H9 (cell line): ENCODE results near the gene HCFC1. TPM values are rescaled to one million over a fixed set of nuclear protein-coding genes. Genes with fewer than 3 reads are reported as not detected.

Source experiments
- DNase-seq: peaks from one replicate; pipeline ENCODE4 v3.0.0-alpha.2; 2017
- H2AFZ ChIP-seq: one replicate; pipeline ENCODE4 v1.6.1; 2013; ENCODE audit warnings: mild to moderate bottlenecking, low read length, control low read depth, moderate library complexity
- H2AK5ac ChIP-seq: 2 replicates; pipeline ENCODE4 v1.6.1; 2013; ENCODE audit warnings: low read length, control low read depth, mixed read lengths; ENCODE audit not compliant: insufficient read length
- H2BK120ac ChIP-seq: one replicate; pipeline ENCODE4 v1.6.1; 2013; ENCODE audit warnings: low read depth, mild to moderate bottlenecking, low read length, control low read depth, inconsistent platforms; ENCODE audit not compliant: poor library complexity, severe bottlenecking
- H2BK12ac ChIP-seq: 2 replicates; pipeline ENCODE4 v1.6.1; 2013; ENCODE audit warnings: low read length, control low read depth, mixed read lengths, low read depth; ENCODE audit not compliant: insufficient read length
- H2BK15ac ChIP-seq: 2 replicates; pipeline ENCODE4 v1.6.1; 2013; ENCODE audit warnings: low read depth, low read length, control low read depth
- H2BK20ac ChIP-seq: one replicate; pipeline ENCODE4 v1.6.1; 2013; ENCODE audit warnings: low read depth, mild to moderate bottlenecking, low read length, control low read depth, inconsistent platforms; ENCODE audit not compliant: poor library complexity, severe bottlenecking
- H2BK5ac ChIP-seq: 2 replicates; pipeline ENCODE4 v1.6.1; 2013; ENCODE audit warnings: low read length, control low read depth, mixed read lengths; ENCODE audit not compliant: insufficient read length
- H3K14ac ChIP-seq: 2 replicates; pipeline ENCODE4 v1.6.1; 2013; ENCODE audit warnings: low read length, control low read depth; ENCODE audit not compliant: insufficient read depth
- H3K18ac ChIP-seq: 2 replicates; pipeline ENCODE4 v1.6.1; 2013; ENCODE audit warnings: low read depth, mild to moderate bottlenecking, mixed read lengths, low read length, control low read depth; ENCODE audit not compliant: insufficient read length
- H3K23ac ChIP-seq: 2 replicates; pipeline ENCODE4 v1.6.1; 2013; ENCODE audit warnings: low read length, control low read depth, mixed read lengths, low read depth; ENCODE audit not compliant: insufficient read length
- H3K23me2 ChIP-seq: 2 replicates; pipeline ENCODE4 v1.6.1; 2013; ENCODE audit warnings: low read depth, mild to moderate bottlenecking, mixed read lengths, low read length, control low read depth; ENCODE audit not compliant: insufficient read length, poor library complexity, severe bottlenecking
- H3K27ac ChIP-seq: 2 replicates; pipeline ENCODE4 v1.5.1; 2013; ENCODE audit warnings: low read length, control low read depth, mixed read lengths, low read depth; ENCODE audit not compliant: insufficient read length
- H3K27me3 ChIP-seq: 2 replicates; pipeline ENCODE4 v1.6.1; 2013; ENCODE audit warnings: low read length, control low read depth, inconsistent platforms; ENCODE audit not compliant: insufficient read depth
- H3K4ac ChIP-seq: 2 replicates; pipeline ENCODE4 v1.6.1; 2013; ENCODE audit warnings: low read depth, mild to moderate bottlenecking, control low read depth, inconsistent platforms, low read length, moderate library complexity
- H3K4me1 ChIP-seq: 2 replicates; pipeline ENCODE4 v1.6.1; 2013; ENCODE audit warnings: low read length, control low read depth, inconsistent platforms; ENCODE audit not compliant: insufficient read depth
- H3K4me2 ChIP-seq: 2 replicates; pipeline ENCODE4 v1.6.1; 2013; ENCODE audit warnings: low read length, control low read depth, mixed read lengths; ENCODE audit not compliant: insufficient read length, insufficient read depth
- H3K56ac ChIP-seq: 2 replicates; pipeline ENCODE4 v1.6.1; 2013; ENCODE audit warnings: low read depth, mild to moderate bottlenecking, mixed read lengths, low read length, control low read depth; ENCODE audit not compliant: insufficient read length
- H3K79me1 ChIP-seq: 2 replicates; pipeline ENCODE4 v1.6.1; 2013; ENCODE audit warnings: low read depth, mild to moderate bottlenecking, moderate library complexity, low read length, control low read depth, inconsistent platforms; ENCODE audit not compliant: insufficient read depth, poor library complexity, severe bottlenecking
- H3K79me2 ChIP-seq: 2 replicates; pipeline ENCODE4 v1.6.1; 2013; ENCODE audit warnings: low read length, control low read depth, inconsistent platforms; ENCODE audit not compliant: insufficient read depth
- H3K9ac ChIP-seq: 2 replicates; pipeline ENCODE4 v1.6.1; 2013; ENCODE audit warnings: low read length, control low read depth, mixed read lengths; ENCODE audit not compliant: insufficient read length; ENCODE audit errors: extremely low read depth
- H3K9me3 ChIP-seq: one replicate; pipeline ENCODE4 v1.6.1; 2013; ENCODE audit warnings: low read depth, low read length, inconsistent platforms; ENCODE audit not compliant: control insufficient read depth
- H3T11ph ChIP-seq: one replicate; pipeline ENCODE4 v1.6.1; 2013; ENCODE audit warnings: mild to moderate bottlenecking, low read length, control low read depth, inconsistent platforms
- H4K20me1 ChIP-seq: one replicate; pipeline ENCODE4 v1.6.1; 2013; ENCODE audit not compliant: control insufficient read depth, insufficient read length, insufficient read depth
- H4K5ac ChIP-seq: 2 replicates; pipeline ENCODE4 v1.6.1; 2013; ENCODE audit warnings: low read depth, mild to moderate bottlenecking, mixed read lengths, low read length, control low read depth; ENCODE audit not compliant: insufficient read length
- H4K8ac ChIP-seq: replicated peaks from 2 replicates; pipeline ENCODE4 v1.6.1; 2013; ENCODE audit warnings: low read length, control low read depth, mixed read lengths, low read depth; ENCODE audit not compliant: insufficient read length
- H4K91ac ChIP-seq: 2 replicates; pipeline ENCODE4 v1.6.1; 2013; ENCODE audit warnings: low read depth, mild to moderate bottlenecking, moderate library complexity, mixed read lengths, low read length, control low read depth; ENCODE audit not compliant: insufficient read length
- H3K27ac Mint-ChIP-seq, 3 experiments: 2 replicates in 2 of 3; 3 replicates in 1 of 3; pipeline ENCODE4 v1.8.0; 2020 to 2021; ENCODE audit warnings: mixed read lengths in 3 of 3, mild to moderate bottlenecking in 1 of 3, moderate library complexity in 1 of 3
- H3K27me3 Mint-ChIP-seq: 2 replicates; pipeline ENCODE4 v1.8.0; 2021; ENCODE audit warnings: low read depth, mild to moderate bottlenecking, moderate library complexity, mixed read lengths
- H3K36me3 Mint-ChIP-seq, 3 experiments: 2 replicates in 2 of 3; 3 replicates in 1 of 3; pipeline ENCODE4 v1.8.0; 2020 to 2021; ENCODE audit warnings: low read depth in 3 of 3, mixed read lengths in 3 of 3; ENCODE audit not compliant: insufficient read depth in 1 of 3
- H3K4me1 Mint-ChIP-seq, 2 experiments: 2 replicates each; pipeline ENCODE4 v1.8.0; 2020; ENCODE audit warnings: mixed read lengths in 2 of 2
- H3K4me3 Mint-ChIP-seq, 2 experiments: 2 replicates in 1 of 2; 3 replicates in 1 of 2; pipeline ENCODE4 v1.8.0; 2020 to 2021; ENCODE audit warnings: mild to moderate bottlenecking in 2 of 2, mixed read lengths in 2 of 2, moderate library complexity in 1 of 2
- H3K9me3 Mint-ChIP-seq, 2 experiments: 2 replicates in 1 of 2; 3 replicates in 1 of 2; pipeline ENCODE4 v1.8.0; 2020; ENCODE audit warnings: mild to moderate bottlenecking in 2 of 2, mixed read lengths in 2 of 2, moderate library complexity in 1 of 2
- WGBS: extraction: QIAGEN DNeasy Blood & Tissue Kit; methylation state at CpG from one replicate; pipeline ENCODE4 v1.1.7; 2013; ENCODE audit warnings: missing lambda C conversion rate, low lambda C conversion rate, mixed read lengths; ENCODE audit not compliant: insufficient read length; ENCODE audit errors: extremely low coverage; 5-methylcytosine and 5-hydroxymethylcytosine counted together
- total RNA-seq: library from RNA; stranded (reverse); gene quantifications from 2 replicates; pipeline ENCODE4 v1.2.1, GENCODE V29; 2021
- TF ChIP-seq, protein P1 (sequence below): fragments of 200-600 bp; sonication (generic); conservative IDR thresholded peaks from 3 replicates; pipeline ENCODE4 v1.8.0; 2021; ENCODE audit warnings: antibody characterized with exemption, mild to moderate bottlenecking

HCFC1 gene
- total RNA-seq, 1 experiment from 2014 or later = 144 TPM

DNA sequence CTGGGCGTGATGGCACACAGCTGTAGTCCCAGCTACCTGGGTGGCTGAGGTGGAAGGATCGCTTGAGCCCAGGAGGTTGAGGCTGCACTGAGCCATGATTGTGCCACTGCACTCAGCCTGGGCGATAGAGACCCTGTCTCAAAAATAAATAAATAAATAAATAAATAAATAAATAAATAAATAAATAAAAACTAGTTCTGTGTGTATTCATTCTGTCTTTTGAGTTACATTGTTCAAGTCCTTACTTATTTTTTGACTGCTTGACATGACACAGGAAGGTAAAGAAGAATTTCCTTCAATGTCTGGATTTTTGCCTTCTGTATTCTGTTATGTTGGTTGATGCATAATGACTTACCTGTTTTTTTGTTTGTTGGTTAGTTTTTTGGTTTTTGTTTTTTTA lies 34.6 kb downstream of the HCFC1 start:
- Histone ChIP-seq H2BK15ac (no peak overlapping the region), H3K9ac (no peak overlapping the region), H4K8ac (no peak overlapping the region), H3T11ph (no peak overlapping the region), H2BK120ac (no peak overlapping the region), H3K79me2 (no peaks in the 10 kb centered on the region; the same call in 1 of the 2 replicates), H3K4me1 (no peaks in the 10 kb centered on the region), H3K56ac (no peak overlapping the region), H4K5ac (no peak overlapping the region), H2AFZ (no peak overlapping the region), H4K20me1 (no peaks in the 10 kb centered on the region), H3K9me3 (peaks cover 11% of the 10 kb centered on the region), H3K18ac (no peak overlapping the region), H3K4ac (no peak overlapping the region), H3K23ac (no peak overlapping the region), H4K91ac (no peak overlapping the region), H3K14ac (no peak overlapping the region), H3K27me3 (no peaks in the 10 kb centered on the region), H2BK20ac (no peak overlapping the region), H3K23me2 (peaks cover 7% of the 10 kb centered on the region), H2BK5ac (no peak overlapping the region), H3K79me1 (no peaks in the 10 kb centered on the region), H2AK5ac (no peak overlapping the region), H3K27ac (no peak overlapping the region), H3K4me2 (no peak overlapping the region), H2BK12ac (no peak overlapping the region)
- no peaks in the 10 kb centered on the region for H3K27me3 Mint-ChIP-seq
- H3K4me3 Mint-ChIP-seq = no peak overlapping the region
- peaks cover 59 to 63% of the 10 kb centered on the region in 2 experiments for H3K9me3 Mint-ChIP-seq
- TF ChIP-seq, protein P1, sequence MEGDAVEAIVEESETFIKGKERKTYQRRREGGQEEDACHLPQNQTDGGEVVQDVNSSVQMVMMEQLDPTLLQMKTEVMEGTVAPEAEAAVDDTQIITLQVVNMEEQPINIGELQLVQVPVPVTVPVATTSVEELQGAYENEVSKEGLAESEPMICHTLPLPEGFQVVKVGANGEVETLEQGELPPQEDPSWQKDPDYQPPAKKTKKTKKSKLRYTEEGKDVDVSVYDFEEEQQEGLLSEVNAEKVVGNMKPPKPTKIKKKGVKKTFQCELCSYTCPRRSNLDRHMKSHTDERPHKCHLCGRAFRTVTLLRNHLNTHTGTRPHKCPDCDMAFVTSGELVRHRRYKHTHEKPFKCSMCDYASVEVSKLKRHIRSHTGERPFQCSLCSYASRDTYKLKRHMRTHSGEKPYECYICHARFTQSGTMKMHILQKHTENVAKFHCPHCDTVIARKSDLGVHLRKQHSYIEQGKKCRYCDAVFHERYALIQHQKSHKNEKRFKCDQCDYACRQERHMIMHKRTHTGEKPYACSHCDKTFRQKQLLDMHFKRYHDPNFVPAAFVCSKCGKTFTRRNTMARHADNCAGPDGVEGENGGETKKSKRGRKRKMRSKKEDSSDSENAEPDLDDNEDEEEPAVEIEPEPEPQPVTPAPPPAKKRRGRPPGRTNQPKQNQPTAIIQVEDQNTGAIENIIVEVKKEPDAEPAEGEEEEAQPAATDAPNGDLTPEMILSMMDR = no peak
- peaks cover 11 to 30% (median 12%) of the 10 kb centered on the region in 3 experiments for H3K36me3 Mint-ChIP-seq
- no peak overlapping the region for H3K27ac Mint-ChIP-seq
- H3K4me1 Mint-ChIP-seq = peaks cover 12 to 28% of the 10 kb centered on the region in 2 experiments; a peak in 3 of 4 replicates
- no peak for DNase-seq
- no CpG with 5 or more reads among the region's 3 CpGs for WGBS
